ENCODE measurements around the gene APLP2. TPM values are rescaled to one million over a fixed set of nuclear protein-coding genes. Genes with fewer than 3 reads are reported as not detected.

APLP2 gene
- total and polyA plus RNA-seq, 9 donors = 84.7 to 183 (median 140) TPM

Other genes with a start within 250 kb of the APLP2 start
- gene NFRKB, start 174.3 kb upstream of the APLP2 start, total RNA-seq = 21.0 TPM
- gene NFRKB, start 174.3 kb upstream of the APLP2 start, polyA plus RNA-seq (ENCODE audit: insufficient read depth in 1 of 8, insufficient read length in 8 of 8, low replicate concordance in 1 of 8) = 10 to 100 TPM; 17.1 to 26.0 (median 21.0) TPM
- 3.5 TPM for gene PRDM10, start 67.1 kb upstream of the APLP2 start, total RNA-seq
- 1 to 10 TPM; 4.4 to 7.4 (median 5.3) TPM for gene PRDM10, start 67.1 kb upstream of the APLP2 start, polyA plus RNA-seq (ENCODE audit: insufficient read depth in 1 of 8, insufficient read length in 8 of 8, low replicate concordance in 1 of 8)
- gene ST14, start 89.9 kb downstream of the APLP2 start, total RNA-seq = 0.35 TPM
- 1 to 10 TPM in 3 of 8 donors, under 1 TPM in 5; 0.30 to 8.5 (median 0.81) TPM for gene ST14, start 89.9 kb downstream of the APLP2 start, polyA plus RNA-seq (ENCODE audit: insufficient read depth in 1 of 8, insufficient read length in 8 of 8, low replicate concordance in 1 of 8)
- 37.0 TPM for gene ZBTB44, start 245.0 kb downstream of the APLP2 start, total RNA-seq
- gene ZBTB44, start 245.0 kb downstream of the APLP2 start, polyA plus RNA-seq (ENCODE audit: insufficient read depth in 1 of 8, insufficient read length in 8 of 8, low replicate concordance in 1 of 8) = 10 to 100 TPM; 18.3 to 29.6 (median 22.7) TPM